ENCODE results near the gene WNT3A. TPM values are rescaled to one million over a fixed set of nuclear protein-coding genes. Genes with fewer than 3 reads are reported as not detected.

Gene WNT3A
- total RNA-seq, 4 donors from 2014 or later = 2.8 to 6.3 (median 3.8) TPM

GRCh38 chr1:228048659-228049298, 42.0 kb downstream of the WNT3A start:
- H3K9me3 ChIP-seq = no peaks in the 10 kb centered on the region
- TF ChIP-seq POLR2A (IDR thresholded peaks at IDR 0.05) (no peak), CTCF (IDR thresholded peaks at IDR 0.05) (no peak)
- peaks cover 4% of the 10 kb centered on the region for H3K4me1 ChIP-seq
- peaks cover 7% of the 10 kb centered on the region for H3K27me3 ChIP-seq
- 83% methylated on average over 6 of the region's 6 CpGs for WGBS
- H3K27ac ChIP-seq = no peak overlapping the region
- H3K4me3 ChIP-seq = no peak overlapping the region
- peak in 1 of 2 donors; percentile 77 for DNase-seq (ENCODE audit: low spot score in 2 of 2)
- no peaks in the 10 kb centered on the region for H3K36me3 ChIP-seq

- no peaks in the 10 kb centered on the region for H3K9me3 ChIP-seq
- H3K4me1 ChIP-seq = no peaks in the 10 kb centered on the region
- H3K27ac ChIP-seq = no peak overlapping the region
- WGBS = 93% methylated on average over 29 of the region's 30 CpGs
- no peaks in the 10 kb centered on the region for H3K36me3 ChIP-seq
- TF ChIP-seq POLR2AphosphoS5 (IDR thresholded peaks at IDR 0.05) = no peak
- TF ChIP-seq EP300 (IDR thresholded peaks at IDR 0.05) = no peak
- TF ChIP-seq CTCF (IDR thresholded peaks at IDR 0.05) = no peak
- TF ChIP-seq POLR2A (IDR thresholded peaks at IDR 0.05) = no peak
- DNase-seq (ENCODE audit: low spot score in 2 of 2) = peak in 1 of 2 donors; percentile 76
- H3K4me3 ChIP-seq = no peak overlapping the region
- peaks cover 7% of the 10 kb centered on the region for H3K27me3 ChIP-seq
These were observed 43.9 kb downstream of the WNT3A start for GRCh38 chr1:228050571-228051231.

- H3K9me3 ChIP-seq = no peaks in the 10 kb centered on the region
- H3K27ac ChIP-seq = no peak overlapping the region
- peaks cover 56% of the 10 kb centered on the region for H3K27me3 ChIP-seq
- TF ChIP-seq EP300 (IDR thresholded peaks at IDR 0.05) (no peak), CTCF (IDR thresholded peaks at IDR 0.05) (no peak), POLR2AphosphoS5 (IDR thresholded peaks at IDR 0.05) (no peak), POLR2A (IDR thresholded peaks at IDR 0.05) (no peak)
- no peaks in the 10 kb centered on the region for H3K36me3 ChIP-seq
- peaks cover 20% of the 10 kb centered on the region for H3K4me1 ChIP-seq
- H3K4me3 ChIP-seq = no peak overlapping the region
- WGBS = 76% methylated on average over 12 of the region's 18 CpGs
- peak in 1 of 2 donors; percentile 55 for DNase-seq (ENCODE audit: low spot score in 2 of 2)
These were observed 51.6 kb downstream of the WNT3A start for GRCh38 chr1:228058172-228058948.

- no peaks in the 10 kb centered on the region for H3K36me3 ChIP-seq
- WGBS = 19% methylated on average over 33 of the region's 66 CpGs
- no peak for TF ChIP-seq CTCF (IDR thresholded peaks at IDR 0.05)
- no peak for TF ChIP-seq POLR2A (IDR thresholded peaks at IDR 0.05)
- TF ChIP-seq POLR2AphosphoS5 (IDR thresholded peaks at IDR 0.05) = no peak
- peaks cover 20% of the 10 kb centered on the region for H3K4me1 ChIP-seq
- no peaks in the 10 kb centered on the region for H3K9me3 ChIP-seq
- DNase-seq (ENCODE audit: low spot score in 2 of 2) = peak; percentile 67 to 77
- peak overlapping the region; percentile 41 for H3K4me3 ChIP-seq
- H3K27ac ChIP-seq = no peak overlapping the region
- peaks cover 63% of the 10 kb centered on the region for H3K27me3 ChIP-seq
These were observed 52.3 kb downstream of the WNT3A start for GRCh38 chr1:228058949-228059633.
